BLaER1 treated with 17β-estradiol and CSF1 and Interleukin-3, amounts not matched to agents 10 nM and 100 nM (cell line): ENCODE measurements around the gene TAB2.
"Not testable (repeated sequence)": the region's sequence is repeated elsewhere in the genome, so short reads cannot be mapped to it uniquely, and the experiment has no call there.

Source experiments
- H3K27ac ChIP-seq, 11 experiments: shearing (Covaris generic); formaldehyde crosslinking; 2 replicates each; pipeline ENCODE4 v1.8.1; 2022
- H3K27me3 ChIP-seq, 11 experiments: shearing (Covaris generic); formaldehyde crosslinking; 2 replicates each; pipeline ENCODE4 v1.8.1; 2022
- H3K36me3 ChIP-seq, 11 experiments: shearing (Covaris generic); formaldehyde crosslinking; 2 replicates each; pipeline ENCODE4 v1.8.1; 2022
- H3K4me1 ChIP-seq, 10 experiments: shearing (Covaris generic); formaldehyde crosslinking; 2 replicates each; pipeline ENCODE4 v1.8.1; 2022
- H3K4me2 ChIP-seq, 11 experiments: shearing (Covaris generic); formaldehyde crosslinking; 2 replicates each; pipeline ENCODE4 v1.8.1; 2022
- H3K4me3 ChIP-seq, 10 experiments: shearing (Covaris generic); formaldehyde crosslinking; 2 replicates each; pipeline ENCODE4 v1.8.1; 2022
- H3K9ac ChIP-seq, 11 experiments: shearing (Covaris generic); formaldehyde crosslinking; 2 replicates each; pipeline ENCODE4 v1.8.1; 2022
- H3K9me3 ChIP-seq, 11 experiments: shearing (Covaris generic); formaldehyde crosslinking; replicated peaks in 1 of 11; 2 replicates each; pipeline ENCODE4 v1.8.1; 2022
- H4K20me1 ChIP-seq, 11 experiments: shearing (Covaris generic); formaldehyde crosslinking; 2 replicates each; pipeline ENCODE4 v1.8.1; 2022
- Cebpa-rat ChIP-seq, 11 experiments: shearing (Covaris generic); IDR thresholded peaks; 2 replicates each; pipeline ENCODE4 v1.8.1; 2022

TAB2 gene

GRCh38 chr6:149342525-149342924 lies 25.0 kb downstream of the TAB2 start:
- TF ChIP-seq Cebpa-rat (IDR thresholded peaks at IDR 0.05), result no peak
- Histone ChIP-seq H3K4me3 (no peak overlapping the region), H3K36me3 (peaks cover 25 to 56% (median 32%) of the 10 kb centered on the region in 11 experiments; a peak in 20 of 22 replicates), H3K27ac (peak overlapping the region in 1 of 11 experiments; percentile 17; a peak in 2 of 22 replicates), H3K9me3 (peaks cover 0 to 6% (median 5%) of the 10 kb centered on the region in 11 experiments; a peak in 4 of 22 replicates), H3K4me1 (peaks cover 18 to 89% (median 36%) of the 10 kb centered on the region in 10 experiments; a peak in 19 of 20 replicates), H3K9ac (no peak overlapping the region), H4K20me1 (peaks cover 71 to 100% (median 96%) of the 10 kb centered on the region in 11 experiments; a peak in 20 of 22 replicates), H3K27me3 (no peaks in the 10 kb centered on the region), H3K4me2 (peak overlapping the region in 10 of 11 experiments; percentile 8 to 80 (median 48); a peak in 19 of 22 replicates)

GRCh38 chr6:149343501-149343900 lies 26.0 kb downstream of the TAB2 start:
- Histone ChIP-seq H3K27ac (no peak overlapping the region), H3K4me2 (peak overlapping the region in 3 of 11 experiments; percentile 44 to 80 (median 61); a peak in 2 of 22 replicates), H3K27me3 (no peaks in the 10 kb centered on the region), H4K20me1 (peaks cover 68 to 100% (median 94%) of the 10 kb centered on the region in 11 experiments; a peak in 20 of 22 replicates), H3K9ac (no peak overlapping the region), H3K36me3 (peaks cover 32 to 63% (median 38%) of the 10 kb centered on the region in 11 experiments), H3K4me1 (peaks cover 15 to 79% (median 28%) of the 10 kb centered on the region in 10 experiments; a peak in 19 of 20 replicates), H3K4me3 (no peak overlapping the region), H3K9me3 (peaks cover 0 to 6% (median 5%) of the 10 kb centered on the region in 11 experiments; a peak in 4 of 22 replicates)
- no peak for TF ChIP-seq Cebpa-rat (IDR thresholded peaks at IDR 0.05)

DNA sequence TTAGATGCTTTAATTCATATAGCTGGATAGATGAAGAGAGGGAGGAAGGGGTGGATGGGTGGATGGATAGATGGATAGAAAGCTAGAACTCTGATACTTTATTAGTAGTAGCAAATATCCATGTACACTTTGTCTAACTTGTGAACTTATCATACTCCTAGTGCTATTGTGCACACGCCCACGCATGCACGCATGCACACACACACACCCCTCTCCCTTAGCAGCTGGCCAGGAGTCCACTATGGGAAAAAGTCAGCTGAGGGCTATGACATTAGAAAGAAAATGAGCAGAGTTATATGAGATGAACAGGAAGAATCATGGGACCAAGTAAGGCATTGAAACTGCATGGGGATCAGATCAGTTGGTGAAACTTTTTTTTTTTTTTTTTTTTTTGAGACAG lies 28.6 kb downstream of the TAB2 start:
- Histone ChIP-seq H3K4me3 (no peak overlapping the region), H4K20me1 (peaks cover 74 to 100% (median 92%) of the 10 kb centered on the region in 11 experiments; a peak in 21 of 22 replicates), H3K4me2 (no peak overlapping the region), H3K36me3 (peaks cover 34 to 75% (median 50%) of the 10 kb centered on the region in 11 experiments), H3K27me3 (no peaks in the 10 kb centered on the region), H3K4me1 (peaks cover 15 to 73% (median 19%) of the 10 kb centered on the region in 10 experiments; a peak in 19 of 20 replicates), H3K9me3 (no peaks in the 10 kb centered on the region), H3K27ac (no peak overlapping the region), H3K9ac (no peak overlapping the region)
- no peak for TF ChIP-seq Cebpa-rat (IDR thresholded peaks at IDR 0.05)

GRCh38 chr6:149347067-149347466 lies 29.6 kb downstream of the TAB2 start:
- peaks cover 34 to 84% (median 50%) of the 10 kb centered on the region in 11 experiments for H3K36me3 ChIP-seq
- H3K4me1 ChIP-seq, result peaks cover 5 to 71% (median 9%) of the 10 kb centered on the region in 10 experiments; a peak in 18 of 20 replicates
- H4K20me1 ChIP-seq, result peaks cover 72 to 100% (median 92%) of the 10 kb centered on the region in 11 experiments; a peak in 21 of 22 replicates
- TF ChIP-seq Cebpa-rat (IDR thresholded peaks at IDR 0.05), result no peak
- H3K4me3 ChIP-seq, result no peak overlapping the region
- no peak overlapping the region for H3K9ac ChIP-seq
- no peak overlapping the region for H3K4me2 ChIP-seq
- H3K27me3 ChIP-seq, result no peaks in the 10 kb centered on the region
- no peaks in the 10 kb centered on the region for H3K9me3 ChIP-seq
- no peak overlapping the region for H3K27ac ChIP-seq

- not testable (repeated sequence) for H3K27ac ChIP-seq, H3K4me3 ChIP-seq, H3K27me3 ChIP-seq, H3K9me3 ChIP-seq, H3K9ac ChIP-seq, H3K4me2 ChIP-seq
- H3K4me1 ChIP-seq, result peaks cover 0 to 64% (median 0%) of the 10 kb centered on the region in 10 experiments; a peak in 4 of 20 replicates
- peaks cover 25 to 84% (median 55%) of the 10 kb centered on the region in 11 experiments; a peak in 21 of 22 replicates for H3K36me3 ChIP-seq
- H4K20me1 ChIP-seq, result peaks cover 62 to 100% (median 90%) of the 10 kb centered on the region in 11 experiments; a peak in 21 of 22 replicates
Observed at GRCh38 chr6:149349279-149349678, 31.8 kb downstream of the TAB2 start.

- Histone ChIP-seq H3K9ac (no peak overlapping the region), H3K4me2 (no peak overlapping the region), H4K20me1 (peaks cover 53 to 100% (median 90%) of the 10 kb centered on the region in 11 experiments), H3K4me1 (peaks cover 0 to 55% (median 4%) of the 10 kb centered on the region in 10 experiments; a peak in 9 of 20 replicates), H3K27ac (no peak overlapping the region), H3K4me3 (no peak overlapping the region), H3K27me3 (no peaks in the 10 kb centered on the region), H3K36me3 (peaks cover 15 to 88% (median 27%) of the 10 kb centered on the region in 11 experiments; a peak in 19 of 22 replicates), H3K9me3 (no peaks in the 10 kb centered on the region)
- TF ChIP-seq Cebpa-rat (IDR thresholded peaks at IDR 0.05), result no peak
Observed at GRCh38 chr6:149354009-149354408, 36.5 kb downstream of the TAB2 start.

DNA sequence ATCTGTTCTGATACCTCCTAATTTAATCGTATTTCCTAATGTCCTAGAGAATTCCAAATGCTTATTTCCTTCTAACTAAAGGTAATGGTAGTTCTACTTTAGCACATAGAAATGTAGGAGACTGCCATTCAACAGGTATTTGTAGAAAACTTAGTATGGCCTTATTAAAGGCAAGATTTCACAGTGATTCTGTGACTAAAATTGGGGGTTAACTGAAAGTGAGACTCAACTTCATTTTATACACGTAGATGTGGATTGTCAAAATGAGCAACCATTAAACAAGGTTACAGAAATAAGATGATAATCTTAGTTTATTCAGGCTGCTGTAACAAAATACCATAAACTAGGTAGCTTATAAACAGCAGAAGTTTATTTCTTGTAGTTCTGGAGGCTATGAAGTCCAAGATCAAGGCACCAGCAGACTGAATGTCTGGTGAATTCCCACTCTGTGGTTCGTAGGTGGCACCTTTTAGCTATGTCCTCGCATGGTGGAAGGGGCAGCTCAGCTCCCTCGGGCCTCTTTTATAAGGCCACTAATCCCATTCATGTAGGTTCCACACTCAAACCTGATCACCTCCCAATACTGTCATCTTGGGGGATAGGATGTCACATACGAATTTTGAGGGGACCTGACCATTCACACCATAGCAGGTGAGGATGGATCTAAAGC lies 38.7 kb downstream of the TAB2 start:
- peaks cover 0 to 56% (median 4%) of the 10 kb centered on the region in 10 experiments; a peak in 10 of 20 replicates for H3K4me1 ChIP-seq
- no peak overlapping the region for H3K9ac ChIP-seq
- H3K27me3 ChIP-seq, result no peaks in the 10 kb centered on the region
- peaks cover 44 to 100% (median 79%) of the 10 kb centered on the region in 11 experiments; a peak in 21 of 22 replicates for H4K20me1 ChIP-seq
- no peak for TF ChIP-seq Cebpa-rat (IDR thresholded peaks at IDR 0.05)
- no peak overlapping the region for H3K4me2 ChIP-seq
- no peak overlapping the region for H3K27ac ChIP-seq
- H3K4me3 ChIP-seq, result no peak overlapping the region
- H3K36me3 ChIP-seq, result peaks cover 24 to 80% (median 34%) of the 10 kb centered on the region in 11 experiments; a peak in 21 of 22 replicates
- peaks cover 0 to 18% (median 13%) of the 10 kb centered on the region in 11 experiments; a peak in 18 of 22 replicates for H3K9me3 ChIP-seq

DNA sequence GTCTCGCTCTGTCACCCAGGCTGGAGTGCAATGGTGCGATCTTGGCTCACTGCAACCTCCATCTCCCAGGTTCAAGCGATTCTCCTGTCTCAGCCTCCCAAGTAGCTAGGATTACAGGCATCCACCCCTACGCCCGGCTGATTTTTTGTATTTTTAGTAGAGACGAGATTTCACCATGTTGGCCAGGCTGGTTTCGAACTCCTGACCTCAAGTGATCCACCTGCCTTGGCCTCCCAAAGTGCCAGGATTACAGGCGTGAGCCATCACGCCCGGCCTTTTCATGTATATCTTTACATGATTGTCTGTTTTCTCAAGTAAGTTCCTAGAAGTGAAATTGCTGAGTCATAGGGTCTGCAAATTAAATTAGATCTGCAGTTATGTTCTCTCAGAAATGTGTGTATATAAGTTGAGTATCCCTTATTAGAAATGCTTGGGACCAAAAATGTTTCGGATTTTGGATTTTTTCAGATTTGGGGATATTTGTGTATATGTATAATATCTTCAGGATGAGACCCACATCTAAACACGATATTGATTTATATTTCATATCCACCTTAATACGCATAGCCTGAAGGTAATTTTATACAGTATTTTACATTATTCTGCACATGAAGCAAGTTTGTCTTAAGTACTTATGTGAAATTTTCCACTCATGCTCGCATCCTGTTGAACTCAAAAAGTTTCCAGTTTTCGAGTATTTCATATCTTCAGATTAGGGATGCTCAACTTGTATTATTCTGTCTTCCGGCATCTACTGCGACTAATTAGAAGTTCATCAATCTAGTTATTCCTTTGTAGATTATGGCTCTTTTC lies 40.4 kb downstream of the TAB2 start:
- no peak for TF ChIP-seq Cebpa-rat (IDR thresholded peaks at IDR 0.05)
- peak overlapping the region in 3 of 11 experiments; percentile 14 to 31 (median 17); a peak in 1 of 22 replicates for H3K4me2 ChIP-seq
- no peak overlapping the region for H3K4me3 ChIP-seq
- H3K36me3 ChIP-seq, result peaks cover 34 to 83% (median 44%) of the 10 kb centered on the region in 11 experiments; a peak in 21 of 22 replicates
- peak overlapping the region in 3 of 11 experiments; percentile 3 to 20 (median 20); a peak in 1 of 22 replicates for H3K27ac ChIP-seq
- peaks cover 0 to 28% (median 19%) of the 10 kb centered on the region in 11 experiments; a peak in 18 of 22 replicates for H3K9me3 ChIP-seq
- no peak overlapping the region for H3K9ac ChIP-seq
- H3K4me1 ChIP-seq, result peaks cover 0 to 58% (median 4%) of the 10 kb centered on the region in 10 experiments; a peak in 10 of 20 replicates
- H4K20me1 ChIP-seq, result peaks cover 40 to 100% (median 77%) of the 10 kb centered on the region in 11 experiments; a peak in 19 of 22 replicates
- H3K27me3 ChIP-seq, result no peaks in the 10 kb centered on the region
